ENCODE measurements around the gene UBE2F.

The UBE2F gene

GRCh38 chr2:237967463-237967951, 693 bp downstream of the UBE2F start:
- H3K4me3 ChIP-seq (ENCODE audit: low read depth, low read length) = peak overlapping the region; percentile 88
- DNase-seq (ENCODE audit: low read depth) = no peak
- TF ChIP-seq, protein P1, sequence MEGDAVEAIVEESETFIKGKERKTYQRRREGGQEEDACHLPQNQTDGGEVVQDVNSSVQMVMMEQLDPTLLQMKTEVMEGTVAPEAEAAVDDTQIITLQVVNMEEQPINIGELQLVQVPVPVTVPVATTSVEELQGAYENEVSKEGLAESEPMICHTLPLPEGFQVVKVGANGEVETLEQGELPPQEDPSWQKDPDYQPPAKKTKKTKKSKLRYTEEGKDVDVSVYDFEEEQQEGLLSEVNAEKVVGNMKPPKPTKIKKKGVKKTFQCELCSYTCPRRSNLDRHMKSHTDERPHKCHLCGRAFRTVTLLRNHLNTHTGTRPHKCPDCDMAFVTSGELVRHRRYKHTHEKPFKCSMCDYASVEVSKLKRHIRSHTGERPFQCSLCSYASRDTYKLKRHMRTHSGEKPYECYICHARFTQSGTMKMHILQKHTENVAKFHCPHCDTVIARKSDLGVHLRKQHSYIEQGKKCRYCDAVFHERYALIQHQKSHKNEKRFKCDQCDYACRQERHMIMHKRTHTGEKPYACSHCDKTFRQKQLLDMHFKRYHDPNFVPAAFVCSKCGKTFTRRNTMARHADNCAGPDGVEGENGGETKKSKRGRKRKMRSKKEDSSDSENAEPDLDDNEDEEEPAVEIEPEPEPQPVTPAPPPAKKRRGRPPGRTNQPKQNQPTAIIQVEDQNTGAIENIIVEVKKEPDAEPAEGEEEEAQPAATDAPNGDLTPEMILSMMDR (IDR thresholded peaks at IDR 0.05; ENCODE audit: low read depth, low read length, missing control alignments) = no peak

DNA sequence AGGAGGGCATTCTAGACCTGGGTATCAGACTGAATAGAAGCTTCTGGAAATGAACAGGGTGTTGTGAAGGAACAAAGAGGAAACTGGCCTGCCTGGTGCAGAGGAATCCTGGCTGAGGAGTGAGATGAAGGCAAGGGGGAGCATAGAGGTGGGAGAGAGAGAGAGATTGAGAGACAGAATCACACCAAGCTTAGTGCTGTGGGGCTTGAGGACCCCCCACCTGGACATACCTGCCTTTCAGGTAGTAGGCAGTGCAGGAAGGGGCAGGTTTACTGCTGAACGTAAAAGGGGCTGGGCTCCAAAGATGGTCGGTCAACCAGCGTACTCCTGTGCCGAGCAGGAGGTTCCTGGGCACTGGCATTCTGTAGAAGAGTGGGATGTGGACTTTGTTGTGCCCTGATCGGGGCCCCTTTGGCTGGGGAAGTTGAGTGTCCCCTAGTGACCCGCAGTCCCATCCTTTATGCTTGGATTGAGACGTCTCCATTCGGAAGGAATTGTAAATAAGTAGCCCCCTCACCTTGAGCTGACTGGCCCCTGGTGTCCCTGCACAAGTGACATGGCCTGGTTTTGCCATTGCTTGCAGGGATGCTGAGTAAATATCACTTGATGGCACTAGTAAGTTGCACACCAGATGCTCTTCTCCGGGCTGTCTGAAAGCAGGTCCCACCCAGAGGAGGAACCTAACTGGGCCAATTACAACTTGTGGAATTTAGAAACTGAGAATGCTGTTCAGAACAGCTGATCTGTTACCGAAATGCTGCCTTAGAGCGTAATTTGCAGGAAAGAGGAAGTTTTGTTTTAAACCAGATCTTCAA, 1.4 kb downstream of the UBE2F start:
- TF ChIP-seq, protein P1 (IDR thresholded peaks at IDR 0.05; ENCODE audit: low read depth, low read length, missing control alignments) = no peak
- peak overlapping the region; percentile 88 for H3K4me3 ChIP-seq (ENCODE audit: low read depth, low read length)
- DNase-seq (ENCODE audit: low read depth) = peak; percentile 76

GRCh38 chr2:237971661-237972060, 4.8 kb downstream of the UBE2F start:
- TF ChIP-seq, protein P1 (IDR thresholded peaks at IDR 0.05; ENCODE audit: low read depth, low read length, missing control alignments) = no peak
- DNase-seq (ENCODE audit: low read depth) = no peak
- no peak overlapping the region for H3K4me3 ChIP-seq (ENCODE audit: low read depth, low read length)

DNA sequence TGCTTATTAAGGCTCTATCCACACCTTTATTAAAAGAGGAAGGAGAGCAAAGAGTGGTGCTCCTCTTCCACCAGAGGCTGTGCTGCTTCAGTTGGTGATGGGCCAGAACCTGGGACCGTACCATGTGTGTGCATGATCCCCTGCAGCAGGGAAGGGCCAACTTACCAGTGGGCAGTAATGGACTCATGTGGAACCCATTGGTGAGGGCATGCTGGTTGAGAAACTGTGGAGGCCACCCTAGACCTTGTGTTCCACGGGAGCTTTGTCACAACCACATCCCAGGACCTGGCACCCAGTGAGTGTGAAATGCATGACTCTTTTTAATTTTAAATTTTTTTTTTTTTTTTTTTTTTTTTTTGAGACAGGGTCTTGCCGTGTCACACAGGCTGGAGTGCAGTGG, 5.4 kb downstream of the UBE2F start:
- no peak overlapping the region for H3K4me3 ChIP-seq (ENCODE audit: low read depth, low read length)
- TF ChIP-seq, protein P1 (IDR thresholded peaks at IDR 0.05; ENCODE audit: low read depth, low read length, missing control alignments) = no peak
- DNase-seq (ENCODE audit: low read depth) = no peak

- DNase-seq (ENCODE audit: low read depth) = no peak
- H3K4me3 ChIP-seq (ENCODE audit: low read depth, low read length) = no peak overlapping the region
- TF ChIP-seq, protein P1 (IDR thresholded peaks at IDR 0.05; ENCODE audit: low read depth, low read length, missing control alignments) = no peak
Measured at GRCh38 chr2:237972936-237973335, 6.1 kb downstream of the UBE2F start.

DNA sequence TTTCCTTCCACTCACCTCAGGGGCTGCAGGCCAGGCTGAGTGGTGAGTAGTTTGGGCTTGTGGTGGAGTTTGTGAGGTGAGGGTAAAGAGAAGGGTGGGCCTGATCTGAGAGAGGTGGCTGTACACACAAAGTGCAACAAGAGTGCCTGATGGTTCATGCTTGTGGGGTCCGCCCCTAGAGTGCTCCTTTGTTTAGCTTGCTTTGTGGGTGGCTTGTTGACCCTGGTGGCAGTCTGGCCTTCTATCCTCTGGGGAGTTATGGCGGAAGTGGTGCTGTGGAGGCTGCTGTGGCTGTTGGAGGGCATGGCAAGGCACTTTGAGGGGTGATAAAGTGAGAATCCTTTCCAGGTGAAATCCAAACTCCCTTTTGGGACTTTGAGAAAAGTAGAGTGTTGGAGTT, 10.6 kb downstream of the UBE2F start:
- DNase-seq (ENCODE audit: low read depth) = no peak
- no peak overlapping the region for H3K4me3 ChIP-seq (ENCODE audit: low read depth, low read length)
- TF ChIP-seq, protein P1 (IDR thresholded peaks at IDR 0.05; ENCODE audit: low read depth, low read length, missing control alignments) = no peak

All from GM12864 (cell line).